Breast epithelium (tissue), 4 donors: Measurements from ENCODE around the gene TTLL6. TPM values are rescaled to one million over a fixed set of nuclear protein-coding genes. Genes with fewer than 3 reads are reported as not detected.

Source experiments
- DNase-seq, 2 donors: peaks; one replicate each; pipeline ENCODE4 v3.0.0-alpha.2; 2019; ENCODE audit warnings: low spot score in 2 of 2
- H3K27ac ChIP-seq, 2 donors: fragments of 200-600 bp; sonication (generic) in 1 of 2; one replicate each; pipeline ENCODE4 v1.5.1; 2016 to 2019; ENCODE audit warnings: mild to moderate bottlenecking in 1 of 2
- H3K27me3 ChIP-seq, 2 donors: fragments of 200-600 bp; sonication (generic) in 1 of 2; one replicate each; pipeline versions ENCODE4 v1.5.1 to v1.6.0; 2017 to 2019; ENCODE audit warnings: control low read depth in 1 of 2, mild to moderate bottlenecking in 1 of 2
- H3K36me3 ChIP-seq: fragments of 200-600 bp; one replicate; pipeline ENCODE4 v1.5.1; 2019
- H3K4me1 ChIP-seq, 2 donors: fragments of 200-600 bp; sonication (generic); one replicate each; pipeline ENCODE4 v1.5.1; 2016 to 2019; ENCODE audit warnings: control low read depth in 1 of 2
- H3K4me3 ChIP-seq, 3 donors: fragments of 200-600 bp; sonication (generic); 1 replicate in 2 of 3; 2 replicates in 1 of 3; pipeline ENCODE4 v1.5.1; 2016 to 2019; ENCODE audit warnings: mild to moderate bottlenecking in 3 of 3, moderate library complexity in 2 of 3
- H3K9me3 ChIP-seq, 2 donors: fragments of 200-600 bp; sonication (generic) in 1 of 2; one replicate each; pipeline ENCODE4 v1.5.1; 2016 to 2019; ENCODE audit warnings: control low read depth in 1 of 2
- POLR2A ChIP-seq: fragments of 450-650 bp; IDR thresholded peaks from one replicate; pipeline ENCODE4 v1.6.1; 2016; ENCODE audit warnings: antibody characterized with exemption, mild to moderate bottlenecking, moderate library complexity
- POLR2AphosphoS5 ChIP-seq, 3 donors: sonication (generic); formaldehyde crosslinking; IDR thresholded peaks; one replicate each; pipeline ENCODE4 v1.6.1; 2017; ENCODE audit warnings: antibody characterized with exemption in 3 of 3
- intact Hi-C: fragments of 100-400 bp; cut with DNase I; formaldehyde crosslinking; loops from one replicate; pipeline ENCODE4 v1.15.1; 2023; ENCODE audit warnings: low total_unique reads
- total RNA-seq, 3 donors: library from RNA; depleted of rRNA; stranded (reverse); fragments of >200 nt; gene quantifications; one replicate each; pipeline ENCODE4 v1.1.0, GENCODE V29; 2016
- TF ChIP-seq, protein P1 (sequence below), 3 donors: fragments of 450-650 bp; IDR thresholded peaks; one replicate each; pipeline ENCODE4 v1.5.1; 2016 to 2017; ENCODE audit warnings: antibody characterized with exemption in 3 of 3, mild to moderate bottlenecking in 3 of 3, moderate library complexity in 3 of 3

The TTLL6 gene
- total RNA-seq, 3 donors from 2014 or later: under 0.01 to 0.32 TPM; not detected in 1

GRCh38 chr17:48767263-48767774 is 49.7 kb downstream of the TTLL6 start:
- no peaks in the 10 kb centered on the region for H3K9me3 ChIP-seq
- intact Hi-C loops: no loop called here
- no peaks in the 10 kb centered on the region for H3K36me3 ChIP-seq
- no peaks in the 10 kb centered on the region for H3K4me1 ChIP-seq
- DNase-seq: no peak
- no peak for TF ChIP-seq POLR2AphosphoS5 (IDR thresholded peaks at IDR 0.05)
- TF ChIP-seq POLR2A: no peak
- TF ChIP-seq, protein P1, sequence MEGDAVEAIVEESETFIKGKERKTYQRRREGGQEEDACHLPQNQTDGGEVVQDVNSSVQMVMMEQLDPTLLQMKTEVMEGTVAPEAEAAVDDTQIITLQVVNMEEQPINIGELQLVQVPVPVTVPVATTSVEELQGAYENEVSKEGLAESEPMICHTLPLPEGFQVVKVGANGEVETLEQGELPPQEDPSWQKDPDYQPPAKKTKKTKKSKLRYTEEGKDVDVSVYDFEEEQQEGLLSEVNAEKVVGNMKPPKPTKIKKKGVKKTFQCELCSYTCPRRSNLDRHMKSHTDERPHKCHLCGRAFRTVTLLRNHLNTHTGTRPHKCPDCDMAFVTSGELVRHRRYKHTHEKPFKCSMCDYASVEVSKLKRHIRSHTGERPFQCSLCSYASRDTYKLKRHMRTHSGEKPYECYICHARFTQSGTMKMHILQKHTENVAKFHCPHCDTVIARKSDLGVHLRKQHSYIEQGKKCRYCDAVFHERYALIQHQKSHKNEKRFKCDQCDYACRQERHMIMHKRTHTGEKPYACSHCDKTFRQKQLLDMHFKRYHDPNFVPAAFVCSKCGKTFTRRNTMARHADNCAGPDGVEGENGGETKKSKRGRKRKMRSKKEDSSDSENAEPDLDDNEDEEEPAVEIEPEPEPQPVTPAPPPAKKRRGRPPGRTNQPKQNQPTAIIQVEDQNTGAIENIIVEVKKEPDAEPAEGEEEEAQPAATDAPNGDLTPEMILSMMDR (IDR thresholded peaks at IDR 0.05): no peak
- peaks cover 0 to 24% of the 10 kb centered on the region in 2 donors for H3K27me3 ChIP-seq
- no peak overlapping the region for H3K27ac ChIP-seq
- H3K4me3 ChIP-seq: no peak overlapping the region

GRCh38 chr17:48761114-48761513 is 55.9 kb downstream of the TTLL6 start:
- Histone ChIP-seq H3K27me3 (peaks cover 0 to 58% of the 10 kb centered on the region in 2 donors), H3K4me3 (no peak overlapping the region), H3K4me1 (no peaks in the 10 kb centered on the region), H3K9me3 (no peaks in the 10 kb centered on the region), H3K27ac (no peak overlapping the region), H3K36me3 (no peaks in the 10 kb centered on the region)
- intact Hi-C loops: no loop called here
- TF ChIP-seq, protein P1 (IDR thresholded peaks at IDR 0.05): no peak
- TF ChIP-seq POLR2AphosphoS5 (IDR thresholded peaks at IDR 0.05) (no peak), POLR2A (no peak)
- no peak for DNase-seq

DNA sequence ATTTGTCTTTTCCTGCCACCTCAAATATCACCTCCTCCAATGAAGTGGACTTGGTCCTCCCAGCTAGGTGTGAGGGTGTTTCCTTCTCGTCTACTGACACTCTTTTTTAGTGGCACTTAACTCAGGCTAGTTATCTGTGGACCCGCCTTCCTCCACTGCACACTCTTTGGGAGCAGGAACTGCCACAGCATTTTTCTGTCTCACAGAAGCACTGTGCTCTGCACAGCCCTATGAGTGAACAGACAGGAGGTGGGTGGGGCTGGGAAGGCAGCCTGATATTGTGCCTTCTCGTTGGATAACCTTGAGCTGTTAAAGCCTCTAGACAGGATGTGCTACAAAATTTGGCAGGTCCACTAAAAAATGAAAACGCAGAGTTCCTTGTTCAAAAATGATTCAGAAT is 56.6 kb downstream of the TTLL6 start:
- Histone ChIP-seq H3K27ac (no peak overlapping the region), H3K4me3 (no peak overlapping the region), H3K4me1 (no peaks in the 10 kb centered on the region), H3K36me3 (no peaks in the 10 kb centered on the region), H3K27me3 (peaks cover 0 to 65% of the 10 kb centered on the region in 2 donors), H3K9me3 (no peaks in the 10 kb centered on the region)
- intact Hi-C loops: no loop called here
- TF ChIP-seq POLR2AphosphoS5 (IDR thresholded peaks at IDR 0.05) (no peak), POLR2A (no peak)
- TF ChIP-seq, protein P1 (IDR thresholded peaks at IDR 0.05): no peak
- DNase-seq: no peak

- no peaks in the 10 kb centered on the region for H3K36me3 ChIP-seq
- H3K27ac ChIP-seq: no peak overlapping the region
- H3K9me3 ChIP-seq: no peaks in the 10 kb centered on the region
- no peaks in the 10 kb centered on the region for H3K4me1 ChIP-seq
- H3K27me3 ChIP-seq: peaks cover 4 to 72% of the 10 kb centered on the region in 2 donors
- intact Hi-C loops: no loop called here
- TF ChIP-seq POLR2AphosphoS5 (IDR thresholded peaks at IDR 0.05) (no peak), POLR2A (no peak)
- TF ChIP-seq, protein P1 (IDR thresholded peaks at IDR 0.05): no peak
- no peak for DNase-seq
- H3K4me3 ChIP-seq: no peak overlapping the region
Observed at GRCh38 chr17:48759288-48759687, 57.7 kb downstream of the TTLL6 start.

DNA sequence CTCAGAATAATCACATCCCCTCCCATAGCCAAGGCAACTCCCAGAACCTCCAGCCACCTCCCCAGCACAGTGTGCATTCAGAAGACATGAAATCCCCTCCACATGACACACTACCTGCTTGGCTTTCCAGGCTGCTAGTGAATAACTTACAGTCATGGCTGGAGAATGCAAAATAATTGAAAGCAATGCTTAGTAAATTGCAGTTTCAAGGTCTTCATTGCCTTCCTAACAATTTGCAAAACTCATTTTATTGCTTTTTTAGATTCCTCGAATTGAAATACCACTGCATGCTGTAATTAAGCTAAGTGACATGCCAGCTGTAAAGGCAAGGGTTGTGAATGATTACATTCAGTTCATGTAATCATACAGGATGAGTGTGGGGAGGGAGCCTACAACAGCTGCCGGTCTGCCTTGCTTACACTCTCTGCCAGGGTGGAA is 59.5 kb downstream of the TTLL6 start:
- no peak overlapping the region for H3K27ac ChIP-seq
- H3K4me1 ChIP-seq: no peaks in the 10 kb centered on the region
- DNase-seq: no peak
- no peaks in the 10 kb centered on the region for H3K36me3 ChIP-seq
- H3K27me3 ChIP-seq: peaks cover 7 to 78% of the 10 kb centered on the region in 2 donors
- TF ChIP-seq, protein P1 (IDR thresholded peaks at IDR 0.05): no peak
- TF ChIP-seq POLR2A: no peak
- no peak for TF ChIP-seq POLR2AphosphoS5 (IDR thresholded peaks at IDR 0.05)
- H3K9me3 ChIP-seq: no peaks in the 10 kb centered on the region
- H3K4me3 ChIP-seq: no peak overlapping the region
- intact Hi-C loops: no loop called here
